SK-MEL-5 (cell line): ENCODE measurements around the gene ZNF280A. TPM values are rescaled to one million over a fixed set of nuclear protein-coding genes. Genes with fewer than 3 reads are reported as not detected.
"Not testable (repeated sequence)": the region's sequence is repeated elsewhere in the genome, so short reads cannot be mapped to it uniquely, and the experiment has no call there.

ENCODE experiments used
- DNase-seq: peaks from one replicate; pipeline ENCODE4 v3.0.0-alpha.2; 2016; ENCODE audit warnings: low read depth, low spot score
- in situ Hi-C: cut with HindIII; loops from 2 replicates; pipeline ENCODE4 v1.10.0; 2016; ENCODE audit warnings: low sequenced_read_pairs, high pct_unique_total_duplicates, low pct_unique_long_range_greater_than_20kb
- total RNA-seq: library from RNA; depleted of rRNA; stranded (reverse); fragments of >200 nt; shearing (Covaris generic); gene quantifications from 2 replicates; pipeline ENCODE4 v1.2.3, GENCODE V29; 2014

ZNF280A gene
- total RNA-seq, 1 experiment from 2014 or later, result 8.6 TPM

DNA sequence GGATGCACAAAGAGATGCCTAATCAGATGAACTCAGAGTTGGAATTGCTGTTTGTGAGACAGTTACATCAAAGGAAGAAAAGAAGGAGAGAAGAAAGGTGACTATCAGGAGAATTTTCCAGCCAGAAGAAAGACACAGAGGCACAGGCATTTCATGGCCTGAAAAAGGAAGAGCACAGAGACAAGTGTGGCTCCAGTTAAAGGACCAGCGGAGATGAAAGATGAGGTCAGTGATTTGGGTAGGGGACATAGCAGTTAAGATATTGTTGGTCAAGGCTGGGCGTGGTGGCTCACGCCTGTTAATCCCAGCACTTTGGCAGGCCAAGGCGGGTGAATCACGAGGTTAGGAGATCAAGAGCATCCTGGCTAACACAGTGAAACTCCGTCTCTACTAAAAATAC is 3.4 kb upstream of the ZNF280A start:
- in situ Hi-C loops, result no loop called here
- DNase-seq, result no peak

DNA sequence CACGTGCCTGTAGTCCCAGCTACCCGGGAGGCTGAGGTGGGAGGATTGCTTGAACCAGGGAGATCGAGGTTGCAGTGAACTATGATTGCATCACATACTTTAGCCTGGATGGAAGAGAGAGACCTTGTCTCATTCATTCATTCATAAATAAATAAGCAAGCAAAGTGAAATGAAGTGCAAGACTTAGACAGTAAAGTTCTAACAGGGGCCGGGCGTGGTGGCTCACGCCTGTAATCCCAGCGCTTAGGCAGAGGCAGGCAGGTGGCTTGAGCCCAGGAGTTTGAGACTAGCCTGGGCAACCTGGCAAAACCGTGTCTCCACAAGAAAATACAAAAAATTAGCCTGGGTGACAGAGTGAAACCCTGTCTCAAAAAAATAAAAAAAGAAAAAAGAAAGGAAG is 1.6 kb upstream of the ZNF280A start:
- in situ Hi-C loops, result no loop called here
- no peak for DNase-seq

DNA sequence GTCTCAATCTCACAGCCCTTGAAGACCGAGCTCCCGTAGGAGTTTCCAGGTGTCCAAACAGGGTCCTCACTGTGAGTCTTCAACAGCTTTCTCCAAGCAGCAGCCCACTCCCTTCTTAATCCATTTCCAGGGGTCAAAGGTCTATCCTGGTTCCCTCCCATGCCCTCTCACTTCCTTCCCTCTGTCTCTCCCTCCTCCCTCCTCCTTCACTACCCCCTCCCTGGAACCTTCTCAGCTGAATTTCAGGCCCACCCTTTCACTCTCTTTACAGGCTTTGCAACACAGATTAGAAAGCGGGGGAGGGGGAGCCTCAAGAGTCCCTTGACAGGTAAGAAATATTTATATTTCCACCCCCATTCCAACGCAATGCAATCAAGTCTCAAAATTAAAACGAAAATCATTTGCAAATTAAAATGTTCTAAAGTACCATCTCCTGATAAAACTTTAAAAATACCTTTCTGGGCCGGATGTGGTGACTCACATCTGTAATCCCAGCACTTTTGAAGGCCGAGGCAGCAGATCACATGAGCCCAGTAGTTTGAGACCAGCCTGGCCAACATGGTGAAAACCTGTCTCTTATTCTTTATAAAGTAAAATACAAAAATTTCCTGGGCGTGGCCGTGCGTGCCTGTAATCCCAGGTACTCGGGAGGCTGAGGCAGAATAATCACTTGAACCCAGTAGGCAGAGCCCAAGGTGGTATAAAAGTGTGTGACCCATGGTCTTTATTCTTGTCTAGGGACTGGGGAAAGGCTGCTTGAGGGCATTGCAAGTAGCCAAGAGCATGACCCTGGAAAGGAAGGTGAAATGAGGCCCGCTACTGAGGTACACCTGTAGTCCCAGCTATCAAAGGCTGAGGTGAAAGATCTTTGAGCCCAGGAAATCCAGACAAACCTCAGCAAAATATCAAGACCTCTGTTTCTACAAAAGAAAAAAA is 865 bp upstream of the ZNF280A start:
- DNase-seq, result no peak
- in situ Hi-C loops, result no loop called here

DNA sequence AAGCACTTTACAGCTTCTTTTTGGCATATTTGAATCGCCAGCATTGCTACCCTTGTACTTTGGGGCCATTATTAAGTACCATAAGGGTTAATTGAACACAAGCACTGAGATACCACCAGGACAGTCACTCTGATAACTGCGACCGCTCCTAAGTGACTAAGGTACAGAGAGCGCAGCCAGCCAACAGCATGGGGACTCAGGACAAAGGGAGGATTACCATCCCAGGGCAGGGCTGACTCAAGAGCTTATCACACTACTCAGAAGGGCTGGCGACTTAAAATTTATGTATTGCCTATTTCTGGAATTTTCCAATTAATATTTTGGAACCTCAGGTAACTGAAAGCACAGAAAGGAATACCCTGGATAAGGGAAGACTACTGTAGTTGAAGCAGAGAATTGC is 479 bp downstream of the ZNF280A start:
- peak; percentile 10 for DNase-seq
- in situ Hi-C loops, result no loop called here

DNA sequence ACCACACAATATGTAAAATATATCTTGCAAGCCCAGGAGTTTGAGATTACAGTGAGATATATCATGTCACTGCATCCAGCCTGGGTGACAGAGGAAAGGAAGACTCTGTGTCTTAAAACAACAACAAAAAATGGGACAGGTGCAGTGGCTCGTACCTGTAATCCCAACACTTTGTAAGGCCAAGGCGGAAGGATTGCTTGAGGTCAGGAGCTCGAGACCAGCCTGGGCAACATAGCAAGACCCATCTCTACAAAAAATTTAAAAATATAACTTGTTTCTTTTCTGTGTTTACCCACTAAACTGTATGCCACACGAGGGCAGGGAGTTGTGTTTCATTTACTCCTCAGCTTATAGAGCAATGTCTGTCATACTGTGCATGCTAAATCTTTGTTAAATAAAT is 3.1 kb downstream of the ZNF280A start:
- no peak for DNase-seq
- in situ Hi-C loops, result no loop called here

DNA sequence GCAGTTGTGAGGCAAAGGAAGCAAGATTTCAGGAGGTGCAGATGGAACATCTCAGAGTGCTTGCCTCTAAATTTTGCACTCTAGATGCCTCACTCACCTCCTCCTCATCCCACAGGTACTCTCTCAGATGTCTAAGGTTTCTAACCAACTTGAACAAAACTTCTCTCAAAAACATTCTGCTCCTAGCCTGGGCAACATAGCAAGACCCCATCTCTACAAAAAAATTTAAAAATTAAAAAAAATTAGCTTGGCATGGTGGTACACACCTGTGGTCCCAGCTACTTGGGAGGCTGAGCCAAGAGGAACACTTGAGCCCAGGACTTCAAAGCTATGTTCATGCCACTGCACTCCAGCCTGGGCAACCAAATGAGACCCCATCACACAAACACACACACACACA is 4.2 kb downstream of the ZNF280A start:
- DNase-seq, result no peak
- in situ Hi-C loops, result no loop called here

DNA sequence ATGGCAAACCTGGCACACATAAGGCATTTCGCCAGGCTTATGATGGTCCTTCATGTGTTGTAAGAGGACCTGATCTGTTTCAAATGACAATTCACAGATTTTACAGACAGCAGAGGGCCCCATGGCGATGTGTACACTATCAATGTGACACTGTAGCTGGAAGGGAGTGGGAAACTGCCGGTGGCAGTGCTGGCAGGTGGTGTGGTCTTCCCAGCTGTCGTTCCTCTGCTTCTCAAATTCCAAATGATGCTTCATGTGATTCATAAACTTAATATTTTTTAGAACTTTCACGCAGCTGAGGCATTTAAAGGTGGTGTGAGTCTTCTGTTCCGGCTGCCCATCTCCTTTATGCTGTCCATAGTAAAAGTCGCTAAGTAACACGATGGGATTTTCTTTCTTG is 5.6 kb downstream of the ZNF280A start:
- in situ Hi-C loops, result not testable (repeated sequence)

DNA sequence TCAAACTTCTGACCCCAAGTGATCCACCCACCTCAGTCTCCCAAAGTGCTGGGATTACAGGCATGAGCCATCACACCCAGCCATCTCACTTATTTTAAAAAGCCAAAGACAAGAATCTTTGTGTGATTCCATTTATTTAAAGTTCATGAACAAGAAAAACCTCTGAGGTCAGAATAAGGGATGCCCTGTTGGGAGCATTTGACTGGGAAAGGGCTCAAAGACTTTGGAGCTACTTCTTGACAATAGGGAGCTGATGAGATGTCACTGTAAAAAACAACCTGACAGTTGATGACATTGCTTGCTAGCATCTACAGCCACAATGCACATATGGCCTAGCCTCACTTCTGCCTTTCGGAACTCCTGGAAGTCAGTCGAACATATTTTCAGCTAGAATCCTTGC is 6.5 kb downstream of the ZNF280A start:
- DNase-seq, result no peak
- in situ Hi-C loops, result no loop called here

More for the DNA sequence above, 5.6 kb downstream of the ZNF280A start:
- DNase-seq, result not testable (repeated sequence)

DNA sequence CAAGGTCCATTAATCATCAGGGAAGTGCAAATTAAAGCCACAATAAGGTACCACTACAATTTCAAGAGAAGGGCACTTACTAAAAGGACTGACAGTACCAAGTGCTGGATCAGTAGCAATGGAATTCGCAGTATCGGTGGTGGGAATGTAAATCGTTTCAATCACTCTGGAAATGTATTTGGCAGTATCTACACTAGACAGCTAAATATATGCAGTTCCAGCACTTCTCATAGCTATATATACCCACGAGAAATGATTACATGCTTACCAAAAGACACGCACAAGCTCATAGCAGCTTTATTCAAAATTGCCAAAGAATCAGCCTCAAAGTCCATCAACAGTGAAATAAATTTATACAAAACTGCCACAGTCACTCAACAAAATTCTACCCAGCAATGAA is 7.1 kb downstream of the ZNF280A start:
- in situ Hi-C loops, result no loop called here
- no peak for DNase-seq

DNA sequence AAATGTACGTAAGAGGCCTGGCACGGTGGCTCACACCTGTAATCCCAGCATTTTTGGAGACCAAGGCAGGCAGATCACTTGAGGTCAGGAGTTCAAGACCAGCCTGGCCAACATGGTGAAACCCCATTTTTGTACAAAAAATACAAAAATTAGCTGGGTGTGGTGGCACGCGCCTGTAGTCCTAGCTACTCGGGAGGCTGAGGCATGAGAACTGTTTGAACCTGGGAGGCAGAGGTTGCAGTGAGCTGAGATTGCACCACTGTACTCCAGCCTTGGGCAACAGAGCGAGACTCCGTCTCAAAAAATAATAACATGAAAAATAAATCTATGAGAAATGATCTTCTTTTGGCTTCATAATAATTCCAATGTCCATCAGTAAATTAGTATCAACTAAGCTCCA is 9.2 kb downstream of the ZNF280A start:
- in situ Hi-C loops, DNase-seq: not testable (repeated sequence)

DNA sequence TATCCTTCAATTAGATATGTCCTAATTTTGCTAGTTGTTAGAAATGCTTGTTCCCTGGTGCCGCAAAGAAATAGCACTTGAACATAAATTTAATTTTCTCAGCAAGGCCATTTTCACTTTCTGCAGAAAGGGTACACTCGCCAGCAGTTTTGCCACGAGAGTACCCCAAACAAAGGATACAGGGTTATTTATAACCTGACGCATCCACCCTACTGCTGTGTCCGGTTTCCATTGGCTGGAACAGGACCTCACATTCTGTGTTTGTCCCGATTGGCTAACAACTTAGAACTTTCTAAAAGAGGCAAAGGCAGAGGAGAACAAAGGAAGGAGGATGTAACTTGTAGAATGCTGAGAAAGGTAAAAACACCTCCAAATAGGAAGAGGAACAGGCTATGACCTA is 10.2 kb downstream of the ZNF280A start:
- in situ Hi-C loops, DNase-seq: not testable (repeated sequence)

DNA sequence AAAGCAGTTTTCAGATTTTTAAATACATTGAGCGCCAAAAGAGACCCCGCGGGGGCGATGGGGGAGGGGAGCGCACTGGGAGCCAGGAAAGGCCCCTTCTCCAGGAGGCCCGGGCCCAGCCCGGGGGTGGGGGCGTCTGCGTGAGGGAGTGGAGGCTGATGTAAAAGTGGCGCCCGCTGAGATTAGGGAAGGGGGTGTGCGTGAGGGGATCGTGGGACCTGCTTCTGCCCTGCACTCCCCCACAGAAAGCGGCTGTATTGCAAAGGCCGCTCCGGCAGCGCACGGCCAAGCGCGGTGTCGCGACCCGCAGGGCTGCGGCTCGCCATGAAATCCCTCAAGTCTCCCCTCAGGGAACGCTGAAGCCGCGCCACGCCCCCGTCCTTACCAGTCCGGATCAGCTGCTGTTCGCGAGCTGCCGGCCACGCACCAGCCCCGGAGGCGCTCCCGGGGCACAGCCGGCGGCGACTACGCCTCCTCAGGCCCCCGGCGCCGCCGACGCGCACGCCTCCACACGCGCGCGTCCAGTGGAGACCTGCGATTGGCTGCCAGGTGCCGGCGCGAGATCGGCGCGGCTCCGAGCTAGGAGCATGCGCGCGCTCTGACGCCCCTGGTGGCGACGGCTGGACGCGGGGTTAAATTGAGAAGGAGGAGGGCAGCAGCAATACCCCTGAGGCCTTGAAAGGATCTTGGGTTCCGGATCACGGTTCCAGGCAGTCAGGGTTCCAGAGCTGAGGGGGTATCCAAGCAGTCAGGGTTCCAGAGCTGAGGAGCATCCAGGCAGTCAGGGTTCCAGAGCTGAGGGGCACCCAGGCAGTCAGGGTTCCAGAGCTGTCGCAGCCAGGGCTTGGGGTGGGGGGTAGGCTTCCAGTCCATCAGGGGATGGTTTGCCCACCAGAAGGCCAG is 11.5 kb downstream of the ZNF280A start, which contains the start of gene ZNF280B:
Gene ZNF280B, minus strand, starts transcription at position 469 of the 903 bp plus-strand sequence. CDS start 19,344 bp downstream, outside the sequence.
- in situ Hi-C loops, result no loop called here
- DNase-seq, result peak; percentile 91

DNA sequence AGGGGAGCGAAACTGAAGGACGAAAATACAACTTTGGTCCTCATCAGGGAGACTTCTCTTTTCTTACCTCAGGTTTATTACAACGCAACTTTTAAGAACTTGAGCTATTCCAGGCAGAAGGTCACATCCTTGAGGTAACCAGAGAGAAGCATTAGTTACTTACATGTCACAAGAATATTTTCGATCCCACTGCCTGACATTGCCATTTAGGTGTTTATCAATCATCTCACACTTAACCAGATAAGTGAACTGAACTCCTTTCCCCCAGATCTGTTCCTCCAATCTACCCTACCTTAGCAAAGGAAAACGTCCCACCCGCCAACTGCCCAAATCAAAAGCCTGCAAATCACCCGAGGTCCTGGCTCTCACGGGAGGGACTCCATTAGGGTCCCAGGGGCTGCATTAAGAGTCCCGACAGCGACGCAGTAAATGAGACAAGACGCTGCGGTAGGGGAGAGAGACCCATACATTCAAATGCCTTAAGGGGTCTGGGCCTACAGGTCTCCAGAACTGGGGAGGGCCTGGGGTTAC is 12.3 kb downstream of the ZNF280A start:
- no peak for DNase-seq
- in situ Hi-C loops, result no loop called here

DNA sequence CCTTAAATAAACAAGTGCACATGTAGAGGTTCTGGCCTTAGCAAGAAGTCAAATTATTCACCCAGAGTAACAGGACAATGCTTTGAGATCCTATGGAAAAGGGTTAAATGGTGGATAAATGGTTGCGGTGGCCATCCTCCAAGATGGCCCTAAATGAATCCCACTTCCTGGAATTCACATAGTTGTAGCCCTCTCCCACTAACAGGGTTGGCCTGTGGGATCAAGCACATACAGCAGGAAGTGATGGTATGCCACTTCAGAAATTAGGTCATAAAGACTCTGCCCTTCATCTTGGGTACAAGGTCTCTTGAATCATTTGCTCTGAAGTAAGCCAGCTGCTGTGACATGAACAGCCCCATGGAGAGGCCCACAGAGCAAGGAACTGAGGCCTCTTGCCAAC is 13.3 kb downstream of the ZNF280A start:
- no peak for DNase-seq
- in situ Hi-C loops, result no loop called here

DNA sequence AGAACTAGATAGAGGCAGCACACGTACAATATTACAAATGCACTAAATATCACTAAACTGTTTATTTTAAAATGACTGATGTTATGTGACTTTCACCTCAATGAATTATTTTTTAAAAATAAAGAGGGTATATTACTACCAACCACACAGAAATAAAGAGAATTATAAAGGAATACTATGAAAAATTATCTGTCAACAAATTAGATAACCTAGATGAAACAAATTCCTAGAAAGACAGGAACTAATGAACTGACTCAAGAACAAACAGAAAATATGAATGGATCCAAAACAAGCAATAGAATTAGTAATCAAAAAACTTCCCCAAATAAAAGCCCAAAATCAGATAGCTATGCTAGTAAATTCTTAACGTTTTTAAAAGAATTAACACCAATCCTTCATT is 21.8 kb downstream of the ZNF280A start:
- no peak for DNase-seq
- in situ Hi-C loops, result no loop called here

DNA sequence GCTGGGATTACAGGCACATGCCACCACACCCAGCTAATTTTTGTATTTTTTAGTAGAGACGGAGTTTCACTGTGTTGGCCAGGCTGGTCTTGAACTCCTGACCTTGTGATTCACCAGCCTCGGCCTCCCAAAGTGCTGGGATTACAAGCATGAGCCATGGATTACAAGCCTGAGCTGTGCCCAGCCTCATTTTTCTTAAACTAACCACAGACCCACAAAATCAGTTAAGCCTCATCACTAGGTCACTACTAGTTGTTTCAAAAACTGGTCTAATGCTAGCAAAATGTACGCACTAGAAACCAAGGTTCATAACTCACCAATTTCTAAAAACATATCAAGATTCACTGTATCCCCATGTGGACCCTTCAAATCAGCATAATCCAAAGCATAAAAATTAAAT is 28.5 kb downstream of the ZNF280A start:
- DNase-seq, in situ Hi-C loops: not testable (repeated sequence)

DNA sequence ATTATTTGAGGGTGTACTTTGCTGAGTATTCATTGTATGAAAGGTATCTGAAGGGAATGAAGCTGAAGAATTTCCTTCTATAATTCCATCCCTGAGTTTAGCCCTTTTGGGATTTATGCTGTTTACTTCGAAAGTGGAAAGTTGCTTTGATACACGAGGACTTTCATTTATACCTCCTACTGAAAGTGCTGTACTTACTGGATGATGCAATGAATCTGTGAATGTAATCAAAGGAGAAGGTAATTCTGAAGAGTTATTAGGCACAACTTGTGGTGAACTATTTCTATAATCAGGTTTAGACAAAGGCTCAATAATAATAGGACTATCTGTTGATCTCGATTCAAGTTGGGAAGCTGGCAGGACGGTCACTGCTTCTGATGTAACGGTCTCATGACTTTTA is 31.3 kb downstream of the ZNF280A start:
- DNase-seq, result no peak
- in situ Hi-C loops, result no loop called here
